ENCODE measurements around the gene VIP.

The VIP gene

GRCh38 chr6:152783217-152783878 lies 32.8 kb downstream of the VIP start:
- DNase-seq, result no peak

GRCh38 chr6:152794696-152795095 lies 44.1 kb downstream of the VIP start:
- no peak for DNase-seq

- no peak for DNase-seq
Measured at GRCh38 chr6:152804150-152804549, 53.6 kb downstream of the VIP start.
